Measurements from ENCODE around the gene TIMM23.
"Not testable (repeated sequence)": the region's sequence is repeated elsewhere in the genome, so short reads cannot be mapped to it uniquely, and the experiment has no call there.

GRCh38 chr10:45948801-45949200 lies 23.5 kb upstream of the TIMM23 start:
- TF ChIP-seq ZNF274 (IDR thresholded peaks at IDR 0.05; ENCODE audit: low read depth, low read length); YY1 (IDR thresholded peaks at IDR 0.05; ENCODE audit: insufficient read depth, insufficient read length); SUZ12 (IDR thresholded peaks at IDR 0.05; ENCODE audit: extremely low read depth, insufficient read depth, insufficient read length): not testable (repeated sequence)

Data from NT2/D1 (cell line).